ENCODE results near the gene PCDHGB2.

- TF ChIP-seq ZNF423 (CRISPR knock-in tag; IDR thresholded peaks at IDR 0.05) (no peak), CTCF (IDR thresholded peaks at IDR 0.05) (peak; percentile 73), NR3C1 (CRISPR knock-in tag; conservative IDR thresholded peaks at IDR 0.05; ENCODE audit: low read depth) (no peak), KAT7 (CRISPR knock-in tag; IDR thresholded peaks at IDR 0.05; ENCODE audit: borderline replicate concordance) (no peak), USF1 (CRISPR knock-in tag; IDR thresholded peaks at IDR 0.05) (no peak), GRHL2 (CRISPR knock-in tag; IDR thresholded peaks at IDR 0.05; ENCODE audit: insufficient replicate concordance, severe bottlenecking) (no peak), TEAD4 (CRISPR knock-in tag; IDR thresholded peaks at IDR 0.05) (no peak), TCF7 (CRISPR knock-in tag; IDR thresholded peaks at IDR 0.05; ENCODE audit: low read depth) (no peak)
- TF ChIP-seq, protein P1, sequence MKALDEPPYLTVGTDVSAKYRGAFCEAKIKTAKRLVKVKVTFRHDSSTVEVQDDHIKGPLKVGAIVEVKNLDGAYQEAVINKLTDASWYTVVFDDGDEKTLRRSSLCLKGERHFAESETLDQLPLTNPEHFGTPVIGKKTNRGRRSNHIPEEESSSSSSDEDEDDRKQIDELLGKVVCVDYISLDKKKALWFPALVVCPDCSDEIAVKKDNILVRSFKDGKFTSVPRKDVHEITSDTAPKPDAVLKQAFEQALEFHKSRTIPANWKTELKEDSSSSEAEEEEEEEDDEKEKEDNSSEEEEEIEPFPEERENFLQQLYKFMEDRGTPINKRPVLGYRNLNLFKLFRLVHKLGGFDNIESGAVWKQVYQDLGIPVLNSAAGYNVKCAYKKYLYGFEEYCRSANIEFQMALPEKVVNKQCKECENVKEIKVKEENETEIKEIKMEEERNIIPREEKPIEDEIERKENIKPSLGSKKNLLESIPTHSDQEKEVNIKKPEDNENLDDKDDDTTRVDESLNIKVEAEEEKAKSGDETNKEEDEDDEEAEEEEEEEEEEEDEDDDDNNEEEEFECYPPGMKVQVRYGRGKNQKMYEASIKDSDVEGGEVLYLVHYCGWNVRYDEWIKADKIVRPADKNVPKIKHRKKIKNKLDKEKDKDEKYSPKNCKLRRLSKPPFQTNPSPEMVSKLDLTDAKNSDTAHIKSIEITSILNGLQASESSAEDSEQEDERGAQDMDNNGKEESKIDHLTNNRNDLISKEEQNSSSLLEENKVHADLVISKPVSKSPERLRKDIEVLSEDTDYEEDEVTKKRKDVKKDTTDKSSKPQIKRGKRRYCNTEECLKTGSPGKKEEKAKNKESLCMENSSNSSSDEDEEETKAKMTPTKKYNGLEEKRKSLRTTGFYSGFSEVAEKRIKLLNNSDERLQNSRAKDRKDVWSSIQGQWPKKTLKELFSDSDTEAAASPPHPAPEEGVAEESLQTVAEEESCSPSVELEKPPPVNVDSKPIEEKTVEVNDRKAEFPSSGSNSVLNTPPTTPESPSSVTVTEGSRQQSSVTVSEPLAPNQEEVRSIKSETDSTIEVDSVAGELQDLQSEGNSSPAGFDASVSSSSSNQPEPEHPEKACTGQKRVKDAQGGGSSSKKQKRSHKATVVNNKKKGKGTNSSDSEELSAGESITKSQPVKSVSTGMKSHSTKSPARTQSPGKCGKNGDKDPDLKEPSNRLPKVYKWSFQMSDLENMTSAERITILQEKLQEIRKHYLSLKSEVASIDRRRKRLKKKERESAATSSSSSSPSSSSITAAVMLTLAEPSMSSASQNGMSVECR (CRISPR knock-in tag; IDR thresholded peaks at IDR 0.05; ENCODE audit: borderline replicate concordance) = no peak
- TF ChIP-seq, protein P2, sequence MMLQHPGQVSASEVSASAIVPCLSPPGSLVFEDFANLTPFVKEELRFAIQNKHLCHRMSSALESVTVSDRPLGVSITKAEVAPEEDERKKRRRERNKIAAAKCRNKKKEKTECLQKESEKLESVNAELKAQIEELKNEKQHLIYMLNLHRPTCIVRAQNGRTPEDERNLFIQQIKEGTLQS (CRISPR knock-in tag; conservative IDR thresholded peaks at IDR 0.05) = no peak
Observed at GRCh38 chr5:141354900-141355469, 4.8 kb upstream of the PCDHGB2 start, which contains the start of gene PCDHGA4.

Measured in WTC11 (cell line).